ENCODE results near the gene TAAR5. TPM values are rescaled to one million over a fixed set of nuclear protein-coding genes. Genes with fewer than 3 reads are reported as not detected.
"Not testable (repeated sequence)": the region's sequence is repeated elsewhere in the genome, so short reads cannot be mapped to it uniquely, and the experiment has no call there.

TAAR5 gene
- total RNA-seq, 4 donors from 2014 or later = not detected

DNA sequence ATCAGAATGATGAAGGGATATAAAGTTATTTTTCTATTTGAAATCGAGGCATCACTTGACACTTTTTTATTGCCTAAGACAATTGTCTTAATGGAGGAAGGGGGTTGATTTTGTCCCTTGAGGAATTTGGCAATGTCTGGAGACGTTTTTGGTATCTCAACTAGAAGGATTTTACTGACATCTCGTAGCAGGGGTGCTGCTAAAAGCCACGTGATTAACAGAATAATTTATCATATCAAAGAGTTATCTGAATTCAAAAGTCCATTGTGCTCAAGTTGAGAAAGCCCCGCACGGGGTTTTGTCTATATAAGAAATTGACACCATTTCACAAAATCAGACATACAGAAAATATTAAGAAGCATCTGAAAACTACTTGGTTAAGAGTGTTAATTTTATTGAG is 20.9 kb downstream of the TAAR5 start:
- no peak for DNase-seq (ENCODE audit: low spot score in 2 of 2)

DNA sequence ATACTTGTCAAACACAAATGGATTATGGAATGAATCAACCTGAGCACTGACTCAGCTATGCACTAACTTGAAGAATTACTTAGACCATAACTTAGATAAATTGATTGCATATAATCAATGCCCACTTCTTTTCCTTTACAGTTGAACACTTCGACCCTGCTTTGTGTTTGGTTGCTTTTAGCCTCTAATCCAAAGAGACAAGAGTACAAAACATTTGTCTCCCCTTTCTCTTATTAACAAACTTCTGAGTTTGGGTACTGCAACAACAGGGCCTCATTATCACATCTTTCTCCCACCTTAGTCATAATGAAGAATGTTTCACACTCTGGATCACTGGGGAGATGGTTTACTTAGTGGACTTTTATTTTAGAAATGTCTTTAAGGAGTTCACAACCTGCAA is 22.0 kb downstream of the TAAR5 start:
- no peaks in the 10 kb centered on the region for H3K36me3 ChIP-seq
- H3K4me1 ChIP-seq = no peaks in the 10 kb centered on the region
- no peak overlapping the region for H3K4me3 ChIP-seq
- no peak for DNase-seq (ENCODE audit: low spot score in 2 of 2)
- TF ChIP-seq POLR2A (IDR thresholded peaks at IDR 0.05) (no peak), POLR2AphosphoS5 (IDR thresholded peaks at IDR 0.05) (no peak), EP300 (IDR thresholded peaks at IDR 0.05) (no peak)
- TF ChIP-seq, protein P1, sequence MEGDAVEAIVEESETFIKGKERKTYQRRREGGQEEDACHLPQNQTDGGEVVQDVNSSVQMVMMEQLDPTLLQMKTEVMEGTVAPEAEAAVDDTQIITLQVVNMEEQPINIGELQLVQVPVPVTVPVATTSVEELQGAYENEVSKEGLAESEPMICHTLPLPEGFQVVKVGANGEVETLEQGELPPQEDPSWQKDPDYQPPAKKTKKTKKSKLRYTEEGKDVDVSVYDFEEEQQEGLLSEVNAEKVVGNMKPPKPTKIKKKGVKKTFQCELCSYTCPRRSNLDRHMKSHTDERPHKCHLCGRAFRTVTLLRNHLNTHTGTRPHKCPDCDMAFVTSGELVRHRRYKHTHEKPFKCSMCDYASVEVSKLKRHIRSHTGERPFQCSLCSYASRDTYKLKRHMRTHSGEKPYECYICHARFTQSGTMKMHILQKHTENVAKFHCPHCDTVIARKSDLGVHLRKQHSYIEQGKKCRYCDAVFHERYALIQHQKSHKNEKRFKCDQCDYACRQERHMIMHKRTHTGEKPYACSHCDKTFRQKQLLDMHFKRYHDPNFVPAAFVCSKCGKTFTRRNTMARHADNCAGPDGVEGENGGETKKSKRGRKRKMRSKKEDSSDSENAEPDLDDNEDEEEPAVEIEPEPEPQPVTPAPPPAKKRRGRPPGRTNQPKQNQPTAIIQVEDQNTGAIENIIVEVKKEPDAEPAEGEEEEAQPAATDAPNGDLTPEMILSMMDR (IDR thresholded peaks at IDR 0.05) = no peak
- 81% methylated on average over 1 of the region's 1 CpG for WGBS
- peaks cover 7% of the 10 kb centered on the region for H3K27me3 ChIP-seq
- no peaks in the 10 kb centered on the region for H3K9me3 ChIP-seq
- no peak overlapping the region for H3K27ac ChIP-seq

More for the DNA sequence above, 20.9 kb downstream of the TAAR5 start:
- no peak for TF ChIP-seq POLR2AphosphoS5 (IDR thresholded peaks at IDR 0.05)
- TF ChIP-seq, protein P1 (IDR thresholded peaks at IDR 0.05) = no peak
- TF ChIP-seq EP300 (IDR thresholded peaks at IDR 0.05) = no peak
- no peak for TF ChIP-seq POLR2A (IDR thresholded peaks at IDR 0.05)
- Histone ChIP-seq H3K27me3 (peaks cover 11% of the 10 kb centered on the region), H3K4me1 (no peaks in the 10 kb centered on the region), H3K9me3 (no peaks in the 10 kb centered on the region), H3K36me3 (no peaks in the 10 kb centered on the region), H3K27ac (no peak overlapping the region), H3K4me3 (no peak overlapping the region)
- WGBS = 54% methylated on average over 6 of the region's 6 CpGs

DNA sequence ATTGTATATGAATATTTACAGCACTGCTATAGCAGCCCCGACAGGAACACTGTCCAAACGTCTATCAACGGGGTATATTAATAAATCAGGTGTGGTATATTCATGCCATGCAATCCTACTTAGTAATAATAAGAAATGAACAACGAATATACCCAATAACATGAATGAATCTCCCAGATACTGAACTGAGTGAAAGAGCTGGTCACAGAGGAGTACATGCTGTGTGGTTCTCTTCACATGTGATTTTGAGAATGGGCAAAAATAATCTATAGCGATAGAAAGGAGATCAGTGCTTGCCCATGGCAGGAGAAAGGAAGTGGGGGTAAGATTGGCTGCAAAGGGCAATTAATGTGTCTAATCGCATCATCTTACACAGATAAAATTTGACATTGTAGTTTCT is 23.1 kb downstream of the TAAR5 start:
- no peaks in the 10 kb centered on the region for H3K36me3 ChIP-seq
- H3K4me1 ChIP-seq = no peaks in the 10 kb centered on the region
- TF ChIP-seq EP300 (IDR thresholded peaks at IDR 0.05) = no peak
- TF ChIP-seq POLR2AphosphoS5 (IDR thresholded peaks at IDR 0.05) = no peak
- TF ChIP-seq POLR2A (IDR thresholded peaks at IDR 0.05) = no peak
- TF ChIP-seq, protein P1 (IDR thresholded peaks at IDR 0.05) = no peak
- H3K27ac ChIP-seq = no peak overlapping the region
- no peak overlapping the region for H3K4me3 ChIP-seq
- H3K9me3 ChIP-seq = no peaks in the 10 kb centered on the region
- peaks cover 7% of the 10 kb centered on the region for H3K27me3 ChIP-seq
- 81% methylated on average over 6 of the region's 6 CpGs for WGBS
- no peak for DNase-seq (ENCODE audit: low spot score in 2 of 2)

DNA sequence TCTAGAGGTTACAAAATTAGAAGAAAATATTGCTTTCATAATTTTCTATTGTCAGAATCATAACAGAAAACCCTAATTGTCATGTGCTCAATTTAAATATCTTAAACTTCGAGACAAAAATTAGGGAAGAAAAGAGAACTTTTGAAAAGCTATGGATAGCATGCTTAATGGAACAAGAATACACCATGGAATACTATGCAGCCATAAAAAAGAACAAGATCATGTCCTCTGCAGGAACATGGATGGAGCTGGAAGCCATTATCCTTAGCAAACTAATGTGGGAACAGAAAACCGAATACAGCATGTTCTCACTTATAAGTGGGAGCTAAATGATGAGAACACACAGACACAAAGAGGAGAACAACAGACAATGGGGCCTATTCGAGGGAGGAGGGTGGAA is 29.5 kb downstream of the TAAR5 start:
- not testable (repeated sequence) for H3K4me3 ChIP-seq; DNase-seq (ENCODE audit: low spot score in 2 of 2); H3K4me1 ChIP-seq; H3K27ac ChIP-seq; H3K36me3 ChIP-seq; H3K9me3 ChIP-seq; H3K27me3 ChIP-seq
- WGBS = 76% methylated on average over 3 of the region's 3 CpGs

DNA sequence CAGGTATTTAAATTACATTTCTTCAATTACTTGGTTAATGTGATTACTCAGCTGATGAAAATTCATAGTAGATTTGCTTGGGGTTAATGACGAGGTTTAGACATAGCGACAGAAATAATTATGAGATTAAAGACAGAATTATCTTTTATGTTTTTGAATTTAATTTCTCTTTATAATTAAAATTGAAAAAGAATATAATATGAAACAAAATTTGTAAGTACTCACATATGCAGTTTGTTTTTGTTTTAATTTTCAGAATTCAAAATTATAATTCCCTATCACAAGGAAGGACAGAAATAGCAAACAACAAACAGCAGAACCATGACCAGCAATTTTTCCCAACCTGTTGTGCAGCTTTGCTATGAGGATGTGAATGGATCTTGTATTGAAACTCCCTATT is 37.2 kb downstream of the TAAR5 start, which contains the start of gene TAAR8:
Gene TAAR8 (plus strand): TSS at position 301 of the 400 bp plus-strand sequence. CDS start 21 bp downstream, at position 322.
- Histone ChIP-seq H3K4me1 (no peaks in the 10 kb centered on the region), H3K9me3 (no peaks in the 10 kb centered on the region), H3K36me3 (no peaks in the 10 kb centered on the region), H3K27me3 (peaks cover 9% of the 10 kb centered on the region), H3K4me3 (no peak within 1 kb of the TSS), H3K27ac (no peak within 1 kb of the TSS)
- DNase-seq (ENCODE audit: low spot score in 2 of 2) = no peak
- WGBS = 87% methylated on average over 2 of the region's 2 CpGs
- no peak for TF ChIP-seq POLR2A (IDR thresholded peaks at IDR 0.05)
- no peak for TF ChIP-seq EP300 (IDR thresholded peaks at IDR 0.05)
- no peak for TF ChIP-seq POLR2AphosphoS5 (IDR thresholded peaks at IDR 0.05)
- TF ChIP-seq, protein P1 (IDR thresholded peaks at IDR 0.05) = no peak

DNA sequence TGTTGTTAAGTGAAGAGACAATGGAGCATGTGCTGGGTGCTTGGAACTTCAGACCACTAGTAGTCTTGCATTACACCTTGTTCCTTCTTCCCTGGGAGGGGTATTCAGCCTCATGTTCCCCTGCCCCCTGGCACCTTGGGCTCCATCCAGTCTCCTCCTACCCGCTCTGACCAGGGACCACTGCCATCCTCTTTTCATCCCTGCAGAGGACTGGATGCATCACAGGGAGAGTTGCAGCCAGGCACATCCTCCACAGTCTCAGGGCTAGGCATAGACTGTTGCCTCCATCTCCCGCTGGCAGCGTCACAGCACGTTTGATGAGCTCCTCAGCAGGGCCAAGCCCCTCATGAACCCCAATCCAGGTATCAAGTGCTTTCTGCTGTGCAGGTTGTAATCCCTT is 38.3 kb downstream of the TAAR5 start:
- DNase-seq (ENCODE audit: low spot score in 2 of 2) = no peak
- 79% methylated on average over 3 of the region's 4 CpGs for WGBS

More for the DNA sequence above, 38.3 kb downstream of the TAAR5 start:
- Histone ChIP-seq H3K27ac (no peak overlapping the region), H3K27me3 (peaks cover 9% of the 10 kb centered on the region), H3K9me3 (no peaks in the 10 kb centered on the region), H3K36me3 (no peaks in the 10 kb centered on the region), H3K4me3 (no peak overlapping the region), H3K4me1 (no peaks in the 10 kb centered on the region)
- TF ChIP-seq POLR2AphosphoS5 (IDR thresholded peaks at IDR 0.05) (no peak), POLR2A (IDR thresholded peaks at IDR 0.05) (no peak)

Measured in suprapubic skin (tissue), 4 donors.